ENCODE results near the gene KCNC3. TPM values are rescaled to one million over a fixed set of nuclear protein-coding genes. Genes with fewer than 3 reads are reported as not detected.

Gene KCNC3
- total and polyA plus RNA-seq, 10 of the 15 experiments (the other 5 are each of a cell fraction or from before 2014, with no cell fraction given), result 0.08 to 3.8 (median 0.44) TPM; not detected in 2

GRCh38 chr19:50317115-50317514 is 12.1 kb downstream of the KCNC3 start (continued):
- no peak for TF ChIP-seq PAX5 (IDR thresholded peaks at IDR 0.05; ENCODE audit: borderline replicate concordance, low read depth, low read length)
- TF ChIP-seq CUX1 (IDR thresholded peaks at IDR 0.05; ENCODE audit: insufficient replicate concordance, low read depth, low read length), result no peak
- no peak for TF ChIP-seq RAD51 (IDR thresholded peaks at IDR 0.05)

GRCh38 chr19:50315773-50316448 is 13.3 kb downstream of the KCNC3 start:
- DNase-seq (ENCODE audit: low read depth, low spot score) (no peak), ATAC-seq (peak; percentile 93), FAIRE-seq (peak; percentile 74)
- peak overlapping the region; percentile 67; the same call in 1 of the 2 replicates for H3K4me3 ChIP-seq
- no peak overlapping the region for H3K9ac ChIP-seq (ENCODE audit: control insufficient read depth, insufficient read depth, low read length)
- H4K20me1 ChIP-seq (ENCODE audit: control insufficient read depth, insufficient read depth), result no peaks in the 10 kb centered on the region
- ChIA-PET RAD21 (ENCODE audit: unreplicated experiment) (interaction anchor here (0.6 to 2.0 kb wide), 10 partner anchors 11 to 52 kb away, joined by 3 to 10 read pairs (median 4); partner anchors contain the start of gene KCNC3), SMC1A (ENCODE audit: uncharacterized antibody, unreplicated experiment) (interaction anchor here (0.7 to 1.0 kb wide), 2 partner anchors 10 to 60 kb away, joined by 3 read pairs; no protein-coding TSS in a partner anchor), POLR2A (interaction anchor here (0.6 to 1.3 kb wide), 9 partner anchors 10 to 1373 kb away, joined by 3 to 6 read pairs (median 4); partner anchors contain the start of gene KCNC3), CTCF (interaction anchor here (0.6 to 1.4 kb wide), 4 partner anchors 15 to 180 kb away, joined by 3 to 5 read pairs (median 4); no protein-coding TSS in a partner anchor)
- peak overlapping the region; percentile 67 for H2AFZ ChIP-seq (ENCODE audit: control insufficient read depth, low read depth, low read length)
- in situ Hi-C loops (cut with MboI) (no loop called here), intact Hi-C loops (cut with micrococcal nuclease; ENCODE audit: unreplicated experiment) (no loop called here)
- H3K36me3 ChIP-seq (ENCODE audit: control insufficient read depth in 2 of 2, insufficient read depth in 2 of 2, low read length in 1 of 2), result no peaks in the 10 kb centered on the region
- WGBS (ENCODE audit: insufficient coverage, insufficient replicate concordance, low lambda C conversion rate, missing lambda C conversion rate), result 2% methylated on average over 18 of the region's 18 CpGs
- H3K79me2 ChIP-seq (ENCODE audit: control insufficient read depth, insufficient read depth, low read length), result no peaks in the 10 kb centered on the region
- peaks cover 8 to 11% of the 10 kb centered on the region in 2 experiments for H3K27me3 ChIP-seq (replicated peaks in 1 of 2; ENCODE audit: control insufficient read depth in 2 of 2, insufficient read depth in 2 of 2, low read length in 1 of 2)
- no TSS peak for BruUV-seq (replicated peaks)
- H3K27ac ChIP-seq (ENCODE audit: control insufficient read depth, insufficient read depth), result no peak overlapping the region
- H3K4me1 ChIP-seq (ENCODE audit: control insufficient read depth, insufficient read depth, low read length), result no peaks in the 10 kb centered on the region
- peak overlapping the region; percentile 68 for H3K4me2 ChIP-seq (ENCODE audit: control insufficient read depth, insufficient read depth)
- H3K9me3 ChIP-seq (replicated peaks; ENCODE audit: control insufficient read depth, insufficient read depth, low read length), result no peaks in the 10 kb centered on the region; the same call in 2 of the 3 replicates
- TF ChIP-seq BCL3 (IDR thresholded peaks at IDR 0.05; ENCODE audit: borderline replicate concordance, insufficient read depth, low read depth, low read length, poor library complexity, severe bottlenecking) (no peak), EP300 (IDR thresholded peaks at IDR 0.05; ENCODE audit: borderline replicate concordance in 1 of 2, control insufficient read depth in 1 of 2, low read depth in 2 of 2, low read length in 2 of 2) (no peak), ELK1 (IDR thresholded peaks at IDR 0.05; ENCODE audit: low read depth, low read length) (peak; percentile 99), ZNF592 (IDR thresholded peaks at IDR 0.05) (no peak)
